Measurements from ENCODE around the gene CDC42BPA.

DNA sequence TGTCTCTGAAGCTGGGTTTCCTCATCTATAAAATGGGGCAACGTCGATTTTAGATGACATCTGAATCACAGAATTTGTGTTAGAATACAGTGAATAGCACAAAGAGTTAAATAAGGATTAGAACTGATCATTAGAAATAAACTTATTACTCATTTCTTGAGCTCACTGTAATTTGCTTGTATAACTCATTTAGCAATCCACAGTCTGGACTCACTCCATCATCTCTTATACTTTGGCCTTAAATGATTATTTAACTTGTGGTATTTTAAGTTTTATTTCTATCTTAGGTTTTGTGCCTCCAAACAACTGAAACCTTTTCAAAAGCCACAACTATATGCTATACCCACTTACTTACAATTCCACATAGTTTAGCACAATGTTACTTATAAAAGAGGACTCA is 128.0 kb downstream of the CDC42BPA start:
- TF ChIP-seq, protein P1, sequence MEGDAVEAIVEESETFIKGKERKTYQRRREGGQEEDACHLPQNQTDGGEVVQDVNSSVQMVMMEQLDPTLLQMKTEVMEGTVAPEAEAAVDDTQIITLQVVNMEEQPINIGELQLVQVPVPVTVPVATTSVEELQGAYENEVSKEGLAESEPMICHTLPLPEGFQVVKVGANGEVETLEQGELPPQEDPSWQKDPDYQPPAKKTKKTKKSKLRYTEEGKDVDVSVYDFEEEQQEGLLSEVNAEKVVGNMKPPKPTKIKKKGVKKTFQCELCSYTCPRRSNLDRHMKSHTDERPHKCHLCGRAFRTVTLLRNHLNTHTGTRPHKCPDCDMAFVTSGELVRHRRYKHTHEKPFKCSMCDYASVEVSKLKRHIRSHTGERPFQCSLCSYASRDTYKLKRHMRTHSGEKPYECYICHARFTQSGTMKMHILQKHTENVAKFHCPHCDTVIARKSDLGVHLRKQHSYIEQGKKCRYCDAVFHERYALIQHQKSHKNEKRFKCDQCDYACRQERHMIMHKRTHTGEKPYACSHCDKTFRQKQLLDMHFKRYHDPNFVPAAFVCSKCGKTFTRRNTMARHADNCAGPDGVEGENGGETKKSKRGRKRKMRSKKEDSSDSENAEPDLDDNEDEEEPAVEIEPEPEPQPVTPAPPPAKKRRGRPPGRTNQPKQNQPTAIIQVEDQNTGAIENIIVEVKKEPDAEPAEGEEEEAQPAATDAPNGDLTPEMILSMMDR (IDR thresholded peaks at IDR 0.05; ENCODE audit: extremely low read depth in 1 of 2, insufficient read depth in 1 of 2, low read depth in 1 of 2, low read length in 2 of 2), result no peak
- no peak for TF ChIP-seq POLR2AphosphoS5 (IDR thresholded peaks at IDR 0.05; ENCODE audit: insufficient read depth, low read depth, low read length)
- TF ChIP-seq, protein P2, sequence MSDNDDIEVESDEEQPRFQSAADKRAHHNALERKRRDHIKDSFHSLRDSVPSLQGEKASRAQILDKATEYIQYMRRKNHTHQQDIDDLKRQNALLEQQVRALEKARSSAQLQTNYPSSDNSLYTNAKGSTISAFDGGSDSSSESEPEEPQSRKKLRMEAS (IDR thresholded peaks at IDR 0.05; ENCODE audit: insufficient read depth, insufficient read length), result no peak

Data from endothelial cell of umbilical vein (primary cell).